Measurements from ENCODE around the gene KLK14. TPM values are rescaled to one million over a fixed set of nuclear protein-coding genes. Genes with fewer than 3 reads are reported as not detected.

The KLK14 gene
- total RNA-seq, 1 donor from 2014 or later: 0.63 TPM

- DNase-seq (ENCODE audit: low spot score): no peak
Measured at GRCh38 chr19:51086153-51086850, 3.6 kb upstream of the KLK14 start.

DNA sequence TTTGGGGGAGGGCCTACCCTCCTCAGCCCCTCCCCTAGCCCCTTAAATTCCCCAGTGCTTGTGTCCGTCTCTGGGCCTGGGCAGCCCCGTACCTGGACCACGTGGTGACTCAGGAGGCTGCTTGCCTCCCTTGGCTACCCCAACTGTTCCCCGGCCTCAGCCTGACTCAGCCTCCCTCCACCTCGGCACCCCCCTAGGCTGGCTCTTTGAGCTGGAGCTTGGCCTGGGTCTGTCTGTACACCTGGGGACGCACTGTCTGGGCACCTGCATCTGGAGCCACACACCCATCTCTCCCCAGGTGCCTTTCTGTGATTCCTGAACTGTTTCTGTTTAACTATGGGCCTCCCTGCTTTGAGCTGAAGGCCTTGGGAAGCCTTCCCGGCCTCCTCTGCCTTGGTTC lies 1.8 kb upstream of the KLK14 start:
- DNase-seq (ENCODE audit: low spot score): no peak

DNA sequence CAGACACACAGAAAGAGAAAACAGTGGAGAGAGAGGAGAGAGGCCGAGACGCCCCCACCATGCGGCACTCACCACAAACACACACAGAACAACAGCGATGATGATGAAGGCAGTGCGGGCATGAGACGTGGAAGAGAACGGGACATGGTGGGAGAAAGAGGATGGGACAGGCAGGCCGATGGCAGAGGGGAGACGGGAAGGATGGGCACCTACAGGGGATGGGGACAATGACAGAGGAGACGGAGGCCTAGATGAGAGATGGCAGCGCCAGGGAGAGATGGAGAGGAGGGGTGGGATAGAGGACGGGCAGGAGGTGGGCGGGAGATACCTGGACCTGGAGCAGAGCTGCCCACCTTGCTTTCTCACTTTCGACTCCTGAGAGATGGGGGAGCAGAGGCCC lies 1.1 kb upstream of the KLK14 start:
- DNase-seq (ENCODE audit: low spot score): no peak

DNA sequence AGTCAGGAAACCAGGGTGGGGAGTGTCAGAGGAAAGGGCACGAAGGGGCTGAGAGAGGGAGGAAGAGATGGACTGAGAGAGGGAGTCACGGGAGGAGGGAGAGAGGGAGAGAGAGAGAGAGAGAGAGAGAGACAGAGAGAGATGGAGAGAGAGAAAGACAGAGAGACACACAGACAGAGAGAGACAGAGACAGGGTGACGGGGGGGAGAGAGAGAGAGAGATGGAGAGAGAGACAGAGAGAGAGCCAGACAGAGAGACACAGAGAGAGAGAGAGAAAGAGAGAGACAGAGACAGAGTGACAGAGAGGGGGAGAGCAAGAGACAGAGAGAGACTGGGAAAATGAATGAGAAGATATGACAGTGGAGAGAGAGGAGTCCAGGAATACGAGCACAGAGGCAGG lies 494 bp upstream of the KLK14 start:
- no peak for DNase-seq (ENCODE audit: low spot score)

GRCh38 chr19:51081476-51081875 lies 1.2 kb downstream of the KLK14 start:
- DNase-seq (ENCODE audit: low spot score): no peak

DNA sequence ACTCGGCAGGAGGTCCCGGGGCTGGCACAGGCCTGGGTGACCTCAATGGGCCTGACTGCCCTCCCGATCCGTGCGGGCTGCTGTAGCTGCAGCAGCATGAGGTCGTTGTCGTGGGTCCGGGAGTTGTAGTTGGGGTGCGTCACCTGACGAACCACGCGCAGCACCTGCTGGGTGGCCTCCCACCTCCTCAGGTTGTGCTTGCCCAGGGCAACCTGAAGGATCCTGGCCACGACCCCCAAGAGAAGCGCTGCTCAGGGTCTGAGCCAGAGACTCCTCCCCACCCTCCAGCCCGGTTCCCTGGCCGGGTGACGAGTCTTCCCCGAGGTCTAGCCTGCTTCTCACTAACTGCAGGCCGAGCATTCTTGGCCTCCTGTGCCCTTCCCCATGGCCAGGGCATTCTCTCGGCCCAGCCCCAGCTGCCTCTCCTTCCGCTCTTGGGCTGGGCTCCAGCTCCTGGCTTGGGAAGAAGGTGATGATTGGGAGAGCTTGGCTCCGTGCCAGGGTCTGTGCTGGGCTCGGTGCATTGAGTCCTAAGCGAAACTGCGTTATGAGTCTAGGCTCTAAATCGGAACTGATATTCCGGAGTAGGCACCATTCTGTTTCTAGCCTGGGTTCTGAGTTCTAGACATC lies 3.1 kb downstream of the KLK14 start:
- no peak for DNase-seq (ENCODE audit: low spot score)

DNA sequence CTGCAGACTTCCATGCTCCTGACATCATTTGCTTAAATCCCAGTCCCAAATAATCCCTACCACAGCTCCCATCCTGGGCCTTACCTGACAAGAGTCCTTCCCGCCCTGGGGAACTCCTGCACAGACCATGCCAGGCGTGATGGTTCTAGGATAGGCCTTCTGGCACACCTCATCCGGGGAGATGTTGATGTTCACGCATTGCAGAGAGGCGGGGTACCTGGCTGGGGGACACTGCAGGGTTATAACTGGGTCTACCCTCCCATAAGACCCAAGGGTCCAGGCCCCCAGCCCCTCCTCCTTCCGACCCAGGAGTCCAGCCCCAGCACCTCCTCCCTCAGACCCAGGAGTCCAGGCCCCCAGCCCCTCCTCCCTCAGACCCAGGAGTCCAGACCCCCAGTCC lies 4.0 kb downstream of the KLK14 start:
- no peak for DNase-seq (ENCODE audit: low spot score)

- DNase-seq (ENCODE audit: low spot score): no peak
Measured at GRCh38 chr19:51078104-51078503, 4.6 kb downstream of the KLK14 start.

- DNase-seq (ENCODE audit: low spot score): no peak
Measured at GRCh38 chr19:51076631-51077213, 6.0 kb downstream of the KLK14 start.

DNA sequence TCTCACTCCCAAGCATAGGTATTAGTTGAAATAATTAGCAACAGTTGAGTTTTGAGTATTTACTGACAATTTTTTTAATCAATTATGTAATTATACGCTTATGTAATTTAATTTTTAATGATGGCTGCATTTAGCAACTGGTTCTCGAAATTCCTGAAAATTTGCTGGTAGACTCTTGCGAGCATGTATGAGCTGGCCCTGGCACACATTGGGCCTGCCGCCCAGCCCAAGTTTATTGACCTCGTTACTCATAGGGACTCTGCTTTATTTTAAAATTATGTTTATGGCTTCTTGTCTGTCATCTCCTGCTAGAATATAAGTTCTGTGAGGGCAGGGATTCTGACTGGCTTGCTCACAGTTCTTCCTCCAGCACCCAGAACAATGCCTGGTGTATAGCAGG lies 6.7 kb downstream of the KLK14 start:
- no peak for DNase-seq (ENCODE audit: low spot score)

GRCh38 chr19:51071095-51071405 lies 11.6 kb downstream of the KLK14 start:
- no peak for DNase-seq (ENCODE audit: low spot score)

DNA sequence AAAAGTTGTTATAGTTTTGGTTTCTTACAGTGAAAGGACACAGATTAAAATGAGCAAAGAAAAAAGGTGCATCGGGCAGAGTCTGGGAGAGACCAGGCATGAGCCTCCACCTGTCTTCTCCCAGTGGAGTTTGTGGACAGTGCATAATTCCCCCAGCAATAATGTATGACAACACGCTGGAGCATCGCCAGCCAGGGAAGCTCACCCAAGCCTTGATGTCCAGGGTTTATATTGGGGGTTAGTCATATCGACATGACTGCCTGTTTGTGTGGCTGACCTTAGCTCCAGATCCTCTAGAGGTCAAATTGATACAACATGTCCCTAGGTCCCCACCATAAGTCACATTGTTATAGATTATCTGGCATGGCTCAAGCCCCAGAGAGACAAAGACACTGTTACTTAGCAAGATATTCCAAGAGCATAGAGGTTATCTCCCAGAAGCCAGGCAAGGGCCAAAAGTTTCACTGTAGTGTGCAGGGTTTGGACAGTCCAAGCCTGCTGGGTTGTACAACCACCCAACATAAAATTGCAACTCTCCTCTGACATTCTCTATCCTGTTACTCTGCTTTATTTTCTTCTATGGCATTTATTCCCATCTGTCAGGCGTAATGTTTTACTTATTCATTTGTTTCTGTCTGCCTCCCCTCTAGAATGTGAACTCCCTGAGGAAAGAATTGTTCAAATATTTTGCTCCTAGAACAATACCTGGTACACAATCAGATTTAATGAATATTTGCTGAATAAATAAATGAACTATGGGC lies 12.2 kb downstream of the KLK14 start:
- no peak for DNase-seq (ENCODE audit: low spot score)

DNA sequence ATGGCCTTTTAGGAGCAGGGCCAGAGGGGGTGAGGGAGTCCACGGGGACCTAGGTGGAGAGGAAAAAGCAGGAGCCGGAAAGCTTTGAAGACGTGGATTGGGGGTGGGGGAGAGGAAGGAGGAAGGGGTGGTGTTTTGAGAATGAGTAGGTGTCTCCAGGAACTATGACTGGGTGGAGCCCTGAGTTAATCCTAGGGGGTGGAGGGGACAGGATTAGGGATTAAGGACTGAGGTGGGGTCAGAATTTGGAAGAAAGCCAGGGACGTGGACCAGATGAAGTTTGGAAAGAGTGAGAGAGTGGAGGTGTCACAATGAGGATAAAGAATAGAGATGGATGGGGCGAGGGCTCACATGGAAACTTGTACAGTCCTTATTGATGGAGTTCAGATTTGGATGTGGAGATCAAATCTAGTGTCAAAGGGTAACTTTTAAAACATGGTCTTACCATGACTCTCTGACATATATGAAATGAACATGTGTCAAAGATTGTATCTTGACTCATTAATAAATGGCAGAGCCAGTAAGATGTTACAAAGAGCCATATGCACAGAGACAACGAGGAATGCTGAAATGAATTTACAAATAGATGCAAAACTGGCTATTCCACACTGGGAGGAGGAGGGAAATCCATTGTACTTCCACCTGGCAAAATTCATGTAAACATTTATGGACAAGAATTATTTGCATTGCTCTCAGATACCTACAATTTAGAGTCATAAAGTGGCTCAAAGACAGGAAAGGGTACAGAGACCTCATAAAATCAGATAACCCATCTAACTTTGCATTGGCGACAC lies 16.1 kb downstream of the KLK14 start:
- no peak for DNase-seq (ENCODE audit: low spot score)

DNA sequence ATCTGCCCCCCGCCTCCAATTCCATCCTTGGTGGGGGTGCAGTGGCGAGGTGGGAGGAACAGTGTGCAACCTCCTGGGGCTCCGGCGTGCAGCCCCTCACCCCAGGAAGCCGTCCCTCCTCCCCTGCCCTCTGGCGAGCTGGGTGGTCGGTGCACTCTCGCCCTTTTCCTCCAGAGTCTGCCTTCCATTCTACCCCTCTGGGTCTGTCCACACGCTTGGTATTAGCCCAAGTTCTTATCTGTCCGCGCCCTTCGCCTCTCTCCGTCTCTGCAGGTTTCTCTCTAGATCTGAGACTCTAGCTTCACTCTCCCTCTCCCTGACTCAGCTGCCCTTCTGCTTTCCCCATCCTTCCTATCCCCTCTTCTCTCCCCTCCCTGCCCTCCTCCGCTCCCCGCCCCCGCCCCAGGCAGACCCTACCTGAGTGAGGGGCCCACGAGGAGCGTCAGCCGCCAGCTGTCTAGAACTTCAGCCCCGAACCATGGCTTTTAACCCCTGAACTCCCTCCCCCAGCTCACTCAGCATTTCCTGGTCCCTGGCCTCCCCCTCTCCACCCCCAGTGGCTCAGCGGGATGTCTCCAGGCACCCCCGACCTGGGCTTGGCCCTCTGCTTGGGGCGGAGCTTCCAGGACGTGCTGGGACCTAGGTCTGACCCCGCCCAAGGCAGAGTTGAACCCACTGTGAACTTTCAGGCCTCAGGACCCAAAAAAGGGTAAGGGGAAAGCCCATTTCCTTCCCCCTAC lies 17.3 kb downstream of the KLK14 start:
- no peak for DNase-seq (ENCODE audit: low spot score)

DNA sequence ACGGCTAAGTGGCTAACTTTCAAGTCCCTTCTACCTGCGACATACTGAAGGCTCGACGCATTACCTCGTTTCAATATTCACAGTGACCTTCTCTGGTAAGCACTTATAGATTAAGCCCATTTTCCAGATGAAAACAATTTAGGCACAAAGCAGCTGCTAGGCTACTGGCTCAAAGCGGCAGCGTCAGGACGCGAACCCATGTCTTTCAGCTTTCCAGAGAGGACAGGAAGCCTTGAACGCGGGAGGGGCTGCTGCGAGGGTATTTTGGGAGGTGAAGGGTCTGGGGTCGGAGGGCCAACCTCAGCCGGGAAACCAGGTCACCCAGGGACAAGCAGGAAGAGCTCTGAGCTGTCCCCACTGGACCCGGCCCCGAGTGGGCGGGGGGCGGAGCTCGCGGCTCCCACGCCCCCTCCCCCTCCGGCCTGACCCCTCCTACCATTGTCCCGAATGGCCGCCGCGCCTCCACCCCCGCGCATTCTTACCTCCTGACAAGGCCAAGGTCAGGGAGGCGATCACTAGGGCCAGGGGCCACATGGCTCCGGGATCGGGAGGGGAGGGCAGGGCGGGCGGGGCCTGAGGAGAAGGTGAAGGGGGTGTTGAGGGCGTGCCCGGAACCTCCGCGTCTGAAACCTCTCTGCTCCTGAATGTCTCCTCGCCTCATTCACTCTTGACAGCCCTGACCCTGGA lies 18.0 kb downstream of the KLK14 start, which contains the start of gene KLK13:
Gene KLK13 (minus strand): TSS at position 559 of the 687 bp plus-strand sequence. CDS start 25 bp downstream, at position 534.
- peak; percentile 16 for DNase-seq (ENCODE audit: low spot score)

DNA sequence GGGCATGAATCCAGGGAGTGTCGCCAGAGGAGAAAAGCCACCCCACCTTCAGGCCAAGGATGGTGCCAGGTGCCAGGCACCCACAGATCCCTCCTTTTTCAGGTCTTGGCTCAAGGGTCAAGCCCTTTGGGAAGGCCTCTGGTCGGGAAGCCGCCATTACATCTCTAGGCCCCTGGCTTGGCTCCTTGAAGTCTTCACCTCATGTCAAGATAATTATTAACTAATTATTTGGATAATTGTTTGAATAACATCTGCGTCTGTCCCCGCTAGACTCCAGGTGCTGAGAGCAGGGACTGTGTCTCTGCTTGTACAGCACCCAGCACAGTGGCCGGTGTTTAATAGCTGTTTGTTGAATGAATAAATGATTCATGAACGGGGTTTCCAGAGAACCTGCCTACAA lies 19.0 kb downstream of the KLK14 start:
- no peak for DNase-seq (ENCODE audit: low spot score)

DNA sequence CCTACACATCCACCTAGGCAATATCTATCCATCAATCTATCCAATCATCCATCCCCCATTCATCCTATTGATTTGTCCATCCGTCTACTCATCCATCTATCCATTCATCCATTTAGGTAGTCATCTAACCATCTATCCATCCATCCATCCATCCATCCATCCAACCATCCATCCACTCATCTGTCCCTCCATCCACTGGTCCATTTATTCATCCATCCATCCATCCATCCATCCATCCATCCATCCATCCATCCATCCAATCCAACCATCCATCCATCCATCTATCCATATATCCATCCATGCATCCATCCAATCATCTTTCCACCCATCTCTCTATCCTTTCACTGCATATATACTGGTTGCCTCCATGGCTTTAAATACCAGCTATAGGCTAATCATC lies 21.7 kb downstream of the KLK14 start:
- DNase-seq (ENCODE audit: low spot score): no peak

- no peak for DNase-seq (ENCODE audit: low spot score)
Measured at GRCh38 chr19:51060336-51060735, 22.4 kb downstream of the KLK14 start.

- no peak for DNase-seq (ENCODE audit: low spot score)
Measured at GRCh38 chr19:51059715-51060114, 23.0 kb downstream of the KLK14 start.

DNA sequence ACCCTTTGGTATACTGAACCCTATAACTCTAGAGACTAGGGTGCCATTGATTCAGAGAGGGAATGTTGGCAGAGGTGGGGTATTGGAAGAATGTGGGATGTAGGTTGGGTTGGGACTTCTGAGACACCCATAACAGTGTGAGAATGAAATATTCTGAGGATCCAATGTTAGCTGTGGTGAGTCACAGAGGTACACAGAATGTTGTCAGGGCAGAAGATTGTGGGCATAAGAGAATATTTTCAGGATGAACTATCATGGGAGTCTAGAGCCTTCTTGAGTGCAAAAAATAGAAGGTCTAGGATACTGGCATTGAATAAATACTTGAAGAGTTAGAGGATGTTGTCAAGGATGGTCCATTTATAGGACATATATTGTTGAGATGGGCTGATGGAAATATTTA lies 26.8 kb downstream of the KLK14 start:
- no peak for DNase-seq (ENCODE audit: low spot score)

- DNase-seq (ENCODE audit: low spot score): no peak
Measured at GRCh38 chr19:51047031-51047335, 35.7 kb downstream of the KLK14 start.
